Measurements from ENCODE around the gene PANK2. TPM values are rescaled to one million over a fixed set of nuclear protein-coding genes. Genes with fewer than 3 reads are reported as not detected.

Gene PANK2
- polyA plus RNA-seq, 1 donor (not counting 4 experiments of a cell fraction or from before 2014, with no cell fraction given), result 23.6 TPM

DNA sequence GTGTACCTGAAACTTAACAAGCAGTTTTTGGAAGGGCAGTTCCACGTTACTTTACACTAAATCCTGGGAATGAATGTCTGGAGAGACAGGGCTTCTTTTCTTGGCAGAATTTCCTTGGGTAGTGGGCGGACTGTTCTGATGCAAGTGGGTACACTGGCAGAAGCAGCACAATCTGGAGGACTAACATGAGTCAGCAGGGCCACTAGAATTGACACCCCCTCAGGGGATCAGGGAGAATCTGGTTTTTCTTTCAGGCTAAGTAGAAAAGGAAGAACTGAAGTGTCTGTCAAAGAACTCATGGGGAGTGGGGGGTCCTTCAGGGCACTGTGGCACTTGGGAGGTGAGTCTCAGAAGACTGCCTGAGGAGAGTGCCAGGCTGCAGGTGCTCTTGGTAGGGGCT, 34.6 kb downstream of the PANK2 start:
- peaks cover 10% of the 10 kb centered on the region for H4K20me1 ChIP-seq (ENCODE audit: control insufficient read depth, extremely low read depth, insufficient read depth, low read length)
- dilution Hi-C loops (cut with MboI; ENCODE audit: extremely low pct_ligation_motif_present, low sequenced_read_pairs), result no loop called here
- H3K79me2 ChIP-seq (ENCODE audit: control insufficient read depth, insufficient read depth, low read length), result peaks cover 18% of the 10 kb centered on the region
- FAIRE-seq (no peak), DNase-seq (ENCODE audit: low read depth, low spot score) (no peak)
- TF ChIP-seq, protein P1, sequence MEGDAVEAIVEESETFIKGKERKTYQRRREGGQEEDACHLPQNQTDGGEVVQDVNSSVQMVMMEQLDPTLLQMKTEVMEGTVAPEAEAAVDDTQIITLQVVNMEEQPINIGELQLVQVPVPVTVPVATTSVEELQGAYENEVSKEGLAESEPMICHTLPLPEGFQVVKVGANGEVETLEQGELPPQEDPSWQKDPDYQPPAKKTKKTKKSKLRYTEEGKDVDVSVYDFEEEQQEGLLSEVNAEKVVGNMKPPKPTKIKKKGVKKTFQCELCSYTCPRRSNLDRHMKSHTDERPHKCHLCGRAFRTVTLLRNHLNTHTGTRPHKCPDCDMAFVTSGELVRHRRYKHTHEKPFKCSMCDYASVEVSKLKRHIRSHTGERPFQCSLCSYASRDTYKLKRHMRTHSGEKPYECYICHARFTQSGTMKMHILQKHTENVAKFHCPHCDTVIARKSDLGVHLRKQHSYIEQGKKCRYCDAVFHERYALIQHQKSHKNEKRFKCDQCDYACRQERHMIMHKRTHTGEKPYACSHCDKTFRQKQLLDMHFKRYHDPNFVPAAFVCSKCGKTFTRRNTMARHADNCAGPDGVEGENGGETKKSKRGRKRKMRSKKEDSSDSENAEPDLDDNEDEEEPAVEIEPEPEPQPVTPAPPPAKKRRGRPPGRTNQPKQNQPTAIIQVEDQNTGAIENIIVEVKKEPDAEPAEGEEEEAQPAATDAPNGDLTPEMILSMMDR (optimal IDR thresholded peaks at IDR 0.05 in 1 of 3, IDR thresholded peaks at IDR 0.05 in 1 of 3, conservative IDR thresholded peaks at IDR 0.05 in 1 of 3; ENCODE audit: extremely low read depth in 1 of 3, insufficient read depth in 2 of 3, low read length in 3 of 3), result no peak
- TF ChIP-seq EZH2 (IDR thresholded peaks at IDR 0.05; ENCODE audit: low read length), result no peak
- H2AFZ ChIP-seq (ENCODE audit: control insufficient read depth, low read length), result no peak overlapping the region
- H3K27me3 ChIP-seq (ENCODE audit: control insufficient read depth, extremely low read depth, insufficient read depth, low read length), result no peaks in the 10 kb centered on the region
- no peak overlapping the region for H3K27ac ChIP-seq (ENCODE audit: control insufficient read depth, insufficient read depth, low read length)
- H3K9me1 ChIP-seq (ENCODE audit: control insufficient read depth, extremely low read depth, insufficient read depth, low read length), result no peaks in the 10 kb centered on the region
- no peak overlapping the region for H3K4me2 ChIP-seq (ENCODE audit: control insufficient read depth, extremely low read depth, insufficient read depth, low read depth, low read length)
- H3K36me3 ChIP-seq (ENCODE audit: control insufficient read depth in 2 of 2, extremely low read depth in 1 of 2, insufficient read depth in 2 of 2, low read length in 2 of 2), result peaks cover 19 to 20% of the 10 kb centered on the region in 2 experiments
- no peak overlapping the region for H3K4me3 ChIP-seq (ENCODE audit: control insufficient read depth in 2 of 3, extremely low read depth in 1 of 3, insufficient read depth in 2 of 3, low read depth in 1 of 3, low read length in 3 of 3)
- no peaks in the 10 kb centered on the region for H3K4me1 ChIP-seq (ENCODE audit: control insufficient read depth, extremely low read depth, insufficient read depth, low read length)
- no peak overlapping the region for H3K9ac ChIP-seq (ENCODE audit: control insufficient read depth, extremely low read depth, insufficient read depth, low read length)
- no peaks in the 10 kb centered on the region for H3K9me3 ChIP-seq (ENCODE audit: control insufficient read depth, low read depth, low read length)

DNA sequence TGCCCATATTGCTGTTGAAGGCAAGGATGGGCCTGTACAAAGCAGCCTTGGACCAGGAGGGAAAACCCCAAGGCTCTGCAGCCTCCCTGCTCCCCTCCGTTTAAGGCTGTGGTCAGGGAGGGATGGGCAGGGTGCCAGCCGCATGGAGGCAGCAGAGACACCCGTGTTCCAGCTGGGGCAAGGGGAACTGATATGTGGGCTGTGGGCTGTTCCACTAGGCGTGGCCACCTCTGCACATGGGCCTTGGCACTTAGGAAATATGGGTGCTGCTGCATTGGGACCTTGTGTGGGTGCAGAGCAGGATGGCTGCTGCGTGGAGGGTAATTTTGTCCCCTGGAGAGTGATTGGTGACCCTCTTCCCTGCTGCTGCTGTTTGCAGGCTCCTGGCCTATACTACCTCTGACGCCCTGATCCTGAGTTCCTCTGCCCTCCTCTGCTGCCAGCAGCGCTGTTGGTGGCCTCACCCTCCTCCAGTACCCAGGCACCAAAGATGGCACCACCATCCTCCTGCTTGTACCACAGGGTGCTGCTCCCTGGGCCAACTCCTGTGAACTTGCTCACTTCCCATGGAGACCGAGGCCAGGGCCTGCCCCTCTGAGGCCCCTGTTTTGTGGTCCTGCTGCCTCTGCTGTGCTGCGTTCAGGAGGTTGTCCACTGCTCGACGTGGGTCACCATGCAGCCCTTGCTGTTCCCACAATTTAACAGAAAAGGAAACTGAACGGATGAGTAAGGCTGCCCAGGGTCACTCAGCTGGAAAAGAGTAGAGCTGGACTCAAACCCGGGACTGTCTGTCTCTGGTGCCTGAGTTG, 35.3 kb downstream of the PANK2 start:
- TF ChIP-seq EZH2 (IDR thresholded peaks at IDR 0.05; ENCODE audit: low read length), result no peak
- TF ChIP-seq, protein P1 (optimal IDR thresholded peaks at IDR 0.05 in 1 of 3, IDR thresholded peaks at IDR 0.05 in 1 of 3, conservative IDR thresholded peaks at IDR 0.05 in 1 of 3; ENCODE audit: extremely low read depth in 1 of 3, insufficient read depth in 2 of 3, low read length in 3 of 3), result no peak
- Histone ChIP-seq H3K4me1 (ENCODE audit: control insufficient read depth, extremely low read depth, insufficient read depth, low read length) (no peaks in the 10 kb centered on the region), H2AFZ (ENCODE audit: control insufficient read depth, low read length) (no peak overlapping the region), H3K4me2 (ENCODE audit: control insufficient read depth, extremely low read depth, insufficient read depth, low read depth, low read length) (no peak overlapping the region), H4K20me1 (ENCODE audit: control insufficient read depth, extremely low read depth, insufficient read depth, low read length) (peaks cover 8% of the 10 kb centered on the region), H3K36me3 (ENCODE audit: control insufficient read depth in 2 of 2, extremely low read depth in 1 of 2, insufficient read depth in 2 of 2, low read length in 2 of 2) (peaks cover 18 to 19% of the 10 kb centered on the region in 2 experiments), H3K9ac (ENCODE audit: control insufficient read depth, extremely low read depth, insufficient read depth, low read length) (no peak overlapping the region), H3K79me2 (ENCODE audit: control insufficient read depth, insufficient read depth, low read length) (peaks cover 15% of the 10 kb centered on the region), H3K9me3 (ENCODE audit: control insufficient read depth, low read depth, low read length) (no peaks in the 10 kb centered on the region), H3K27me3 (ENCODE audit: control insufficient read depth, extremely low read depth, insufficient read depth, low read length) (no peaks in the 10 kb centered on the region), H3K9me1 (ENCODE audit: control insufficient read depth, extremely low read depth, insufficient read depth, low read length) (no peaks in the 10 kb centered on the region), H3K4me3 (ENCODE audit: control insufficient read depth in 2 of 3, extremely low read depth in 1 of 3, insufficient read depth in 2 of 3, low read depth in 1 of 3, low read length in 3 of 3) (no peak overlapping the region), H3K27ac (ENCODE audit: control insufficient read depth, insufficient read depth, low read length) (no peak overlapping the region)
- dilution Hi-C loops (cut with MboI; ENCODE audit: extremely low pct_ligation_motif_present, low sequenced_read_pairs), result no loop called here
- DNase-seq (ENCODE audit: low read depth, low spot score) (no peak), FAIRE-seq (no peak)

Measured in keratinocyte (primary cell).